GM21737 (cell line): ENCODE measurements around the gene DYNLT5.
"Not testable (repeated sequence)": the region's sequence is repeated elsewhere in the genome, so short reads cannot be mapped to it uniquely, and the experiment has no call there.

Experiments
- ATAC-seq: cut with Tn5 transposase; IDR thresholded peaks from one replicate; pipeline ENCODE4 v1.9.1; 2021; ENCODE audit warnings: mild to moderate bottlenecking, moderate library complexity; ENCODE audit not compliant: unreplicated experiment

DYNLT5 gene

DNA sequence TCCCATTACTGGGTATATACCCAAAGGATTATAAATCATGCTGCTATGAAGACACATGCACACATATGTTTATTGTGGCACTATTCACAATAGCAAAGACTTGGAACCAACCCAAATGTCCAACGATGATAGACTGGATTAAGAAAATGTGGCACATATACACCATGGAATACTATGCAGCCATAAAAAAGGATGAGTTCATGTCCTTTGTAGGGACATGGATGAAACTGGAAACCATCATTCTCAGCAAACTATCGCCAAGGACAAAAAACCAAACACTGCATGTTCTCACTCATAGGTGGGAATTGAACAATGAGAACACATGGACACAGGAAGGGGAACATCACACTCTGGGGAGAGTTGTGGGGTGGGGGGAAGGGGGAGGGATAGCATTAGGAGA, 33.5 kb downstream of the DYNLT5 start:
- not testable (repeated sequence) for ATAC-seq

DNA sequence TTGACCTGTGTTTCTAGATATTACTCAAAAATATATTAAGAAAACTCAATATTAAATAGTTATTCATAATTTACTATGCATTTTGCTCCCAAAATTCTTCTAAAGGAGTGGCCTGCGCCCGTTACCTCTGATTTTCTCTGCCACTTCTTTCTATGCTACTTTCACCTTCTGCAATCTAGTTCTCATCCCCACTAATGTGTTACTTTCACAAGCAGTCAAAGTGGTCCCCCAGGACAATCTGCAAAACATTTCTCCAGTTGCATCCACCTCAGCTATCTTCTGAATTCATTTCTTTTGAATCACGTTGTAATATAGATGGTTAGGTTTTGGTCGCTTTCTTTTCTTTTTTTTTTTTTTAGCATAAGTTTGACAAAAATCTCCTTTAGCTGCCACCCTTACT, 35.4 kb downstream of the DYNLT5 start:
- no peak for ATAC-seq

DNA sequence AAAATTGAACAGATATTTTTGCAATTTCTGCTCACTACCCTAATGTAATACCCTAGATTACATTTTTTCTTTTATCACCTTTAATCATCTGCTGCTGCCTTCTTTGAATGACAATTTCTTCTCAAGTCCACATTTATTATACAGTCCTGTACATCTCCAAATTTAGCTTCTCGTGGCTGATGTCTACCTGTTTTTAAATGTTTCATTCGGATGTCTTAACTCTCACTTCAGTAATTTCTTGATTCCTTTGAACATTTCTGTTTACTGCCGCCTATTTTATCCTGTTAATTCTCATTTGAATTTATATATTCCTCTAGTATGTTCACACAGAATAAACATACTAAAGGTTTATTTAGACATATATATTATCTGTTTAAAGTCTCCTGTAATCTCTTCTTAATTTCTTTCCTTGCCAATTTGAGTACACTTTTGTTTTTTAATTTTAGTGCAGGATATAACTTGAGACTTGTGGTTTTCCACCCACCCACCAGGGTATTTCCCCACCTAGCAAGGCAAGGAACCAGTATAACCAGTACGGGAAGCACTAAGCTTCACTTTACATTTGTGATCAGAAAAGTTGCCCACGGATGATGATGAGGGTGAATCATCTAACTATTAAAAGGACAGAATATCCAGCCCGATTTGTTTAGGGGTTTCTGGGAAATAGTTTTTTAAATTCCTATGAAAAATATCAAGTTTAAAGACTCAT, 36.1 kb downstream of the DYNLT5 start:
- ATAC-seq: no peak

DNA sequence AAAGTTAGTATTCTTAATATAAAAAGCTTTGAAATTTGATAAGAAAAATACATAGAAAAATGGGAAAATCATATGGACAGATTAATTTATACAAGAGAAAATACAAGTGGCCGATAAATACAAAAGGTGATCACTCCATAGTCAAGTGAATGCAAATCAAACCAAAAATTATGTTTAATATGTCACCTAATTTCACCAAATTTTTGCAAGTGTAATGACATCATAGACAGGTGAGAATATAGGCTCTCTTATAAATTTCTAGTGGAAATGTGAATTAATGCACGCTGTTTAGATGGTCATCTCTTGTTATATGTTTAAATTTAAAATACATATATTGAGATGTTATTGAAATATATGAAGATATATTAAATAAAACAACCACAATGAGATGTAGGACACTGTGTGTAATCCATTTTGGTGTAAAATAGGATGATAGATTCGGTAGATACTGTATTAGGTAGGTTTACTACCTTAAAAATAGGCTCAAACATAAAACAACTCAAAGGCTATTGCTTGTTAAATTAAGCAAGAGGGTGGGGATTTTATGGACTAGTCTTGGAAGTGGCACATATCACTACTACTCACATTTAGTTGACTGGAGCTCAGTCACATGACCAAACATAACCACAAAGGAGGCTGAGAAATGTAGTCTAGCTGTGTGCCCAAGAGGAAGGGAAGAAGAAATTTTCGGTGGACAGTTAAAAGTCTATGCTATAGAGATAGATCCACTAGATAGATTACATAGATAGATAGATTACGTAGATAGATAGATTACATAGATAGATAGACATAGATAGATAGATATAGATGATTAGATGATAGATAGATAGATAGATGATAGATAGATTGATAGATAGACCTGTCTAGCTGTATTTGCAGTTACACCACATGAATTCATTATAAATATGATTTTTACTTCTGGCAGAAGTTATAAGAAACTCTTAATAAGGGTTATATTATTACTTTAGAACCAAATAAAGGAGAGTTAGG, 39.7 kb downstream of the DYNLT5 start:
- ATAC-seq: no peak

DNA sequence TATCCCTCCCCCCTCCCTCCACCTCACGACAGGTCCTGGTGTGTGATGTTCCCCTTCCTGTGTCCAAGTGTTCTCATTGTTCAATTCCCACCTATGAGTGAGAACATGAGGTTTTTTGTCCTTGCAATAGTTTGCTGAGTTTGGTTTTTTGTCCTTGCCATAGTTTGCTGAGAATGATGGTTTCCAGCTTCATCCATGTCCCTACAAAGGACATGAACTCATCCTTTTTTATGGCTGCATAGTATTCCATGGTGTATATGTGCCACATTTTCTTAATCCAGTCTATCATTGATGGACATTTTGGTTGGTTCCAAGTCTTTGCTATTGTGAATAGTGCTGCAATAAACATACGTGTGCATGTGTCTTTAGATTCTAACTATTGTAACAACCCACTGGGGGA, 43.6 kb downstream of the DYNLT5 start:
- ATAC-seq: not testable (repeated sequence)

DNA sequence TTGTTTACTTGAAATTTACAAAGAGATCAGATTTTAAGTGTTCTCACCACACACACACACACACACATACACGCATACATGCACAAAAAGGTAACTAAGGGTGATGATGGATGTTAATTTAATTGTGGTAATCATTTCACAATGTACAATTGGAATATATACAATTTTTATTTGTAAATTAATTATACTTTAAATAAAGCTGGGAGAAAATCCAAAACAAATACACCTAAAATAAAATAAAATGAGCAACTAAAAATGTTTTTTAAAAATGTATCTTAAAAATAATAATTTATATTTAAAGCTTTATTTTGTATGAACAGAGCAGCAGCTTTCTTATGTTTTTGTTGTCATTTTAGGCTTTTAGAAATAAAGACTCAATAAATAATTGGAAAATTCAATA, 57.0 kb downstream of the DYNLT5 start:
- ATAC-seq: no peak

DNA sequence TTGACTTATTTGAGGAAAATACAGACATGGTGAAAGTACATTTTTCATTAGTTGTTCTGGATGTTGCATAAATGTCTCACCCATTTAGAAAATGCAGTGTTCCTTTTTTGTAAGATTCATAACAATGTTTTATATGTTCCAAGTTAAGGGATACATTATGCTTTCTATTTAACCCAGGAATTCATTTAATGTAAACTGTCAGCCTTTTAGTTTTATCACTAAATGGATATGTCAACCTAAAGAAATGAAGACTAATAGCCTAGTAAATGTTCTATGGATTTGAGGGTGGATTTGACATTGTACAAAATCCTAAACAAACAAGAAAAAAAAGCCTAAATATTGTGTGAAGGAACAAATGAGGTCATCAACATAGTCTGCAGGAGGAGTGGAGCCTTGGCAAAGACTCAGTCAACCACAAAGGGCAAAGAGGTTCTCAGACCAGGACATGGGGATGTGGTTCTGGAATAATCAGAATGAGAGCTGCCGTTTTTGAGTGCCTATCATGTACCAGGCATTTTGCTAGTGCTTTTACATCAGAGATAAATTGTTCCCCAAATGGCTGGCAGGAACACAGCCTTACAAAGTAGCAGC, 57.6 kb downstream of the DYNLT5 start:
- no peak for ATAC-seq

DNA sequence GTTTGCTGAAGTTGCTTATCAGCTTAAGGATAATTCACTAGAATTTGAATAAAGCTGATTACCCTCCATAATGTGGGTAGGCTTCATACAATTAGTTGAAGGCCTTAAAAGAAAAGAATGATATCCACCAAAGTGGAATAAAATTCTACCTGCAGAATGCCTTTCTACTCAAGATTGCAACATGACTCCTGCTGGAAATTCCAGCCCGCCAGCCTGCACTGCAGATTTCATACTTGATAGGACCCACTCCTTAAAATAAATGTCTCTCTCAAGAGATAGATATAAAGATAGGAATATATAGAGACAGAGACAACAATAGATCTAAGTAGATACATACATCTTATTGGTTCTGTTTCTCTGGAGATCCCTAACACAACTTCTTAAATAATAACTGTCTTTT, 72.5 kb downstream of the DYNLT5 start:
- ATAC-seq: no peak
